HG02938 (cell line): ENCODE results near the gene RNFT2.

ENCODE experiments used
- ATAC-seq: cut with Tn5 transposase; IDR thresholded peaks from one replicate; pipeline ENCODE4 v1.9.1; 2021; ENCODE audit warnings: mild to moderate bottlenecking, moderate library complexity; ENCODE audit not compliant: unreplicated experiment

RNFT2 gene, protein sequence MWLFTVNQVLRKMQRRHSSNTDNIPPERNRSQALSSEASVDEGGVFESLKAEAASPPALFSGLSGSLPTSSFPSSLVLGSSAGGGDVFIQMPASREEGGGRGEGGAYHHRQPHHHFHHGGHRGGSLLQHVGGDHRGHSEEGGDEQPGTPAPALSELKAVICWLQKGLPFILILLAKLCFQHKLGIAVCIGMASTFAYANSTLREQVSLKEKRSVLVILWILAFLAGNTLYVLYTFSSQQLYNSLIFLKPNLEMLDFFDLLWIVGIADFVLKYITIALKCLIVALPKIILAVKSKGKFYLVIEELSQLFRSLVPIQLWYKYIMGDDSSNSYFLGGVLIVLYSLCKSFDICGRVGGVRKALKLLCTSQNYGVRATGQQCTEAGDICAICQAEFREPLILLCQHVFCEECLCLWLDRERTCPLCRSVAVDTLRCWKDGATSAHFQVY

DNA sequence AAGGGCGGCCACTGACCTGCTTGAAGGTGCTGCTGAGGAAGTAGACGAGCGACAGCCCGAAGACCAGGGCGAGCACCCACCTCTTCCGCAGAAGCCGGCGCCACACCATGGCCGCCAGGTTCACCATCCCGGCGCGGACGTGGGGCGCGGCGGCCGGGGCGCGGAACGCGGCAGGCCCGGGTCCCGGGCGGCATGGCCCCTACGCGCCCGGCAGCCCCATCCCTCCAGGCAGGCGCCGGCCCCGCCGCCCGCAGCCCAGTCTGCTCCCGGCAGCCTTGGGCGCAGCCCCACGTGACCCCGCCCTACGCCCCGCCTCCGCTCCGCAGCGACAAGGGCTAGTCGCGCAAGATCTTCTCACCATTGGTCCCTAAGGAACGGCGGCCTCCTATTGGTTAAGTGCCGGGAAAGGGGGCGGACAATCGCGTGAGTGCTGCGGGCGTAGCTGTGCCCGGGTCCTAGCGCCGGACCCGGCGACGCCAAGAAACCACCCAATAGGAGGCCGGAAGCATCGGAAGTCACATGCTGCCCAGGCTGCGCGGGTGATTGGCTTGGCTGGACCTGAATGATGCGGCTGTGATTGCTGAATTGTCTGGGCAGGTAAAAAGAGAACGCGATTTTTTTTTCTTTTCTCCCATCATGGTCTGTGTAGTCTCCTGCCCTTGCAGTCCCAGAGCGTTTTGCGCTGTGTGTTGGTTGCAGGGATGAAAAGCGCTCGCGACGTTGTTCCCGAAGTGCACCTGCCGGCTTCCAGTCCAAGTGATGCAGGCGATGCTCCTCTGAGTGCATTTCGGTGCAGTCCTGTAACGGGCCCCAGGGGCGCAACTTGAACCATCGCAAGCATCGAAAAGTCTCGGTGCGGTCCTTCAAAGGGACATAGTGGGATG lies at the start of gene RNFT2, which contains the start of gene SPRING1:
Gene RNFT2, plus strand, starts transcription at position 542 of the 884 bp plus-strand sequence. CDS start 2,183 bp downstream, outside the sequence.
Gene SPRING1, minus strand, starts transcription at position 296 of the 884 bp plus-strand sequence. Its CDS starts 169 bp downstream, at position 127.
- peak; percentile 99 for ATAC-seq

DNA sequence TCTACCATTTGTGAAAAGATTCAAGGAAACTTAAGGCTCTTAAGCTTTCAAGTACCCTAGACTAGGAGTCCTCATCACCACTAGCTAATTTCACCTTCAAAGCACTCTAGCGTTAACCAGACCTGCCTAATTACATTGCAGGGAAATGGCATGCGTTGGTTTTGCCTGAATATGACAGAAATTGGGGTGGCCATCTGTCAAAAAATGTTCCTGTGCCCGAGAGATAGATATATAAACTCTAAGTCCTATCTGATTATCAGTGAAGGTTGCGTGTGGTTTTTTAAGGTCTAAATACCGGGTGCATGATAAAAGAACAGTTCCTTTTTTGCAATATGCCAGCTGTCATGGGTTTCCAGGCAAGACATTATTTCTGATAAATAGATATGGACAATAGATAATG lies 48.6 kb upstream of the RNFT2 start:
- no peak for ATAC-seq

DNA sequence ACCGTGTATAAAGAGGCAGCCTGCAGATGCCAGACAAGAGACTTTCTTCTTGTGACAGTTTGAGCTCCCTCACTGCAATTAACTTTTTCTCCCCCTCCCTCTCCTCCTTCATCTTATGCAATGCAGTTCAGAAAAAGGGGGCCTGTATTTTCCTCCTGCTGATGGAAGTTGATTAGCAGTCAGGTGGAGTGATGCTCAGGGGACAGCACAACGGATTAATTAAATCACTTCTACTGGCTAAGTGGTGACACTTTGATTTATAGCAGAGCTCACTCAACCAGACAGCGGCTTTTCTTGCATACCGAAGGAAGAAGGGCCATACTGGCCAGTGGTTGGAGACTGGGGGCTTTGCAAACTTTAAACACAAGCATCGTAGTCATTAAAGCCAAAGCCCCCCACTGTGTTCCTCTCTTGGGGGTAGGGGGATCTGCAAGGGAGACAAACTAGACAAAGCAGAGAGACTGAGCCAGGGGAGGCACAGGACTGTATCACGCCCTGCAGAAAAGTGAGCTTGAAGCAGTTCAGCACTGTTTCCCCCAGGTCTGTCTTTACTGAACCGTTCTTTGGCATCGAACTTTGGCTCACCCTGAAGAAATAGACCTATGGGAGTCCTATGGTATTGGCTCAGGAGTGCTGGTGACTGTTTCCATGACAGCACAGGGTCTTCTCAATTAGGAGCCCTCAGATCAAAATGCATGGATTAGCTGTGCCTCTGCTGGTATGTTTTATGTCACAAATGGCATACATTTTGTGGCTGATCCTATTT lies 48.0 kb upstream of the RNFT2 start:
- no peak for ATAC-seq

DNA sequence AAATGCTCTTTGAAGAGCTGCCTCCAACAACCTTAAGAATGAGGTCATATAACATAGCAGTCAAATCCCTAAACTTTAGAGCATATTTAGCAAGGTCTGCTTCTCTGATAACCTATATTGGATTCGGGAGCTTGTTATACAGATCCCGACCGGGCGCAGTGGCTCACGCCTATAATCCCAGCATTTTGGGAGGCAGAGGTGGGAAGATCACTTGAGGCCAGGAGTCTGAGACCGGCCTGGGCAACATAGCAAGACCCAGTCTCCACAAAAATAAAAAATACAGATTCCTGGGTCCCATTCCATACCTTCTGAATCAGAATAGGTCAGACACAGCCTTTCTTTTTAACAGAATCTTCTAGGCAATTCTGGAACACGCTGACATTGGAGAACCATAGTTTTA lies 46.9 kb upstream of the RNFT2 start:
- no peak for ATAC-seq

DNA sequence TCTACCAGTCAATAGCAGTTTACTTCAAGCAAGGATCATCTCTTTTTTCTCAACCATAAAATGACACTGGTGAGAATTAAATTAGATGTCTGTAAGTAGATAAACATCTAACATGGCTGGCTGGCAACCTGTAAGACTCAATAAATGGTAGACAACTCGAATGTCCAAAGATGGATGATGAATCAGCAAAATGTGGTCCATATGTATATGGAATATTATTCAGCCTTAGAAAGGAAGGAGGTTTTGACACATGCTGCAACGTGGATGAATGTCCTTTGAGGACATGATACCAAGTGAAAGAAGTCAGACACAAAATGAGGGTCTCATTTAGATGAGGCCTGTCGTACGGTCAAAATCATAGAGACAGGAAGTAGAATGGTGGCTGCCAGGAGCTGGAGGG lies 46.5 kb upstream of the RNFT2 start:
- ATAC-seq, result no peak

DNA sequence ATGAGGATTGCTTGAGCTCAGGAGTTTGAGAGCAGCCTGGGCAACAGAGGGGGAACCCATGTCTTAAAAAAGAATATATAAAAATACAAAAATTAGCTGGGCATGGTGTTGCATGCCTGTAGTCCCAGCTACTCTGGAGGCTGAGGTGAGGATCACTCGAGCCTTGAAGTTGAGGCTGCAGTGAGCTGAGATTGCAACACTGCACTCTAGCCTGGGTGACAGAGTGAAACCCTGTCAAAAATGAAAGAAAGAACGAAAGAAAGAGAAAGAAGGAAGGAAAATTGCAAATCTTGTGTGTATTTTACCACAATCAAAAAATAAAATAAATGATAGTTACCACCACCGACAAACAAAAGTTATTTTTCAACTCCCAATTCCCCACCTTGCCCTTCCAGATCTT lies 45.5 kb upstream of the RNFT2 start:
- no peak for ATAC-seq

DNA sequence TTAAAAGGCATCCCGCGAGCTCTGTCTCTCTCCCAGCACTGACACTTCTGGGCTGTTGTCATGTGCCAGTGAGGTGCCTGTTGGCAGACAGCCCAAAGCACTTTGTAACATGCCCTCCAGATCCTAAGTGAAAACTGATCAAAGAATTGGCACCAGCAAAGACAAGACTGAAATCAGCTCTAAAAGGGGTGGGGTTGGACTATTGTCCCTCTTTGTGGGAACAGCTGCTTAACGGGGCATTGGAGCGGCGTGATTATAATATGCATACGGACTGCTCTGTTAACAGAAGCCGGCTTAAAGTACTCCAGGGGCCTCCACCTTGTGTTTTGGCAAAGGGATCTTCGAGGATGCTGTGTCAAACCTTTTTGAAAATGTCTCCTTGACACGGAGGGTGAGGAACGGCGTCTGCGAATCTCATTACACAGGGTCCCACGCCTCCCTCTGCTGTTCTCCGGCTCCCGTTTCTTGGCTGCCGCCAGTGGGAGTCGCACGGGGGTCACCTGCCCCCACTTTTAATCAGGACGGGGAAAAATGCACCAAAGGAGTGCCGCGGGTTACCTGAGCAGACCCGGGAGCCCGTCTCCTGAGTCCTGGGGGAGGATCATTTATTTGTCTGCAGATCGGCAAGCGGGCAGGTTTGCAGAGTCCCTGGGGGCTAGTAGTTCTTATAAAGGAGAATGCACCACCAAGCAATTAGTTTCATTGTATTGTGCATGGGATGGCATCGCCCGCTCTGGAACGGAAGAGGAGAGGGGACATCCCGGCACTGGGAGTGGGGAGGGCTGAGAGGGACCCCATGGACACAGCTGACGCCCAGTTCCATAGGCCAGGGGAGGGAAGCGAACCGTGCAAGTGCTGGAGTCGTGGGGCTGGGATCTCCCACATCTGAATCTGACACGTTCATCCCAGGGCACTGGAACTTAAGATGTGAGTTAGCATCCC lies 44.6 kb upstream of the RNFT2 start:
- ATAC-seq, result no peak

DNA sequence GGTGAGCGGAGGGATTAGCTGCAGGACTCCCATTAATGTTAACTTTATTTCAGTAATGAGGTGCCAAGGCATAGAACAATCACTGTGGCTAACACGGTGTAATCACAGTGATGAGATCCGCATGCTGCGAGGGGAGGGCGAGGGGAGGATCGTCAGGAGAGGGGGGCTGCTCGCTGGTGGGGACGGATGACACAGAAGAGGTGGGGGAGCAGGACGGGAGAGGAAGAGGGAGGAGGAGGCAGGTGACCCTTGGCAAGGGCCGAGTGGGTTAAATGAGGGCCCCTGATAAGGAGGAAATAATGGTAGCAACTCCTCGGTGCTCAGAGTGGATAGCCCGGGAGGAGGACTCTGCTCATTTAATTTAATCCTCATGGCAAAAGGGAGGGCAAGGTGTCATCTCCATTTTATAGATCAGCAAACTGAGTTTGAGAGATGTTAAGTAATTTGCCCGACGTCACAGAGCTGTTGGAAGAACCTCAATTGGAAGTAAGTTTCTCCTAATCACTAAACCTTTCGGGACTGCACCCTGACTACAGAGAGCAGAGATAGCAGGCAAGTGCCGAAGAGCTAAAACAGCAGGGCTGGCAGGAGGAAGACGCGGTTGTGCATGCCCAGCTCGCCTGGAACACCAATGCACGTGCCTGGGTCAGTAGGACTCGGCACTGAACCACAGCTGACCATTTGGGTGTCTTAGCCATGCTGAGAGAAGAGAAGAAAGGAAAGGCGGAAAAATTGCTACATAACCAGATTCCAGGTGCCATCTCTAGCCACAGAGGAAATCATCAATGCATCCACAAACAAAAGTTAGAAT lies 43.3 kb upstream of the RNFT2 start:
- ATAC-seq, result no peak

DNA sequence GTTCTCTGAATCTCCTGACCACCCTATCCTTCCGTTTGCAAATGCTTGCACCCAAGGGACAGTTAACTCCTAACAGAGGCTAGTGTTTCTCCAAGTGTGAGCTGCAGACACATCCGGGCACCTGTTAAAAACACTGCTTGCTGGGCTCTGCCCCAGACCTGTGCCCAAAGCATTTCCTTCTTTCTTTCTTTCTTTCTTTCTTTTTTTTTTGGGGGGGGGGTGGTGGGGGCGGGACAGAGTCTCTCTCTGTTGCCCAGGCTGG lies 42.7 kb upstream of the RNFT2 start:
- ATAC-seq, result no peak

DNA sequence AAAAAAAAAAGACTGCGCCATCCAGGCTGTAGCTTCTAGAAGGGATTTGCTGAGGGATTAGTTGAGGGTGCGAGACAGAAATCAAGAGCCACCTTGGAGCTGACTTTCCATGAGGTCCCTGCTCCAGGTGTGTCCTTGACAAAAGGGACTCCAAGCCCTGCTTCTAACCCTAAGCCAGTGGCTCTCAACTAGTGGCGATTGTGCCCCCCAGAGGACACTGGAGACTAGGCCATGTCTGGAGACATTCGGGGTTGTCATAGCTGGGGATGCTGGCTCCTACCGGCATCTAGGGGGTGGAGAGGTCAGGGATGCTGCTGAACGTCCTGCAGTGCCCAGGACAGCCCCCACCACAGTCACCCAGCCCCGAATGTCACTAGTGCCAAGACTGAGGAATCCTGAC lies 40.8 kb upstream of the RNFT2 start:
- no peak for ATAC-seq

DNA sequence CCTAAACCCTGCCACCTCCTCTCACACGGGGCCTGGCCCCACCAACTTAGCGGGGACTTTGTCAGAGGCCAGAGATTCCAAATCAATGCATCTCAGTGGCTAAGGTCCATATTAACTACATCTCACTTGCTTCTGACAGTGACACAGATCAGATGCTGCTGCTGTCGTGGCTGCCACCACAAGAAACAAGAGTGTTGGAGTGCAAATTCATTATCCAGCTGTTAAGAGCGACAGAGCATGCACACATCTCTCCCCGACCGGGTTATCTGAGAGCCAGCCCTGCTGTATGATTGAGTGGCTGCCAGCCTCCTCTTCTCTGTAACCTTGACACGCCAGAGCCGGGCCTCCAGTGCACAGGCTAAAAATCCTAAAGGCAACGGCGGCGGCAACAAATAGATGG lies 40.4 kb upstream of the RNFT2 start:
- ATAC-seq, result no peak

DNA sequence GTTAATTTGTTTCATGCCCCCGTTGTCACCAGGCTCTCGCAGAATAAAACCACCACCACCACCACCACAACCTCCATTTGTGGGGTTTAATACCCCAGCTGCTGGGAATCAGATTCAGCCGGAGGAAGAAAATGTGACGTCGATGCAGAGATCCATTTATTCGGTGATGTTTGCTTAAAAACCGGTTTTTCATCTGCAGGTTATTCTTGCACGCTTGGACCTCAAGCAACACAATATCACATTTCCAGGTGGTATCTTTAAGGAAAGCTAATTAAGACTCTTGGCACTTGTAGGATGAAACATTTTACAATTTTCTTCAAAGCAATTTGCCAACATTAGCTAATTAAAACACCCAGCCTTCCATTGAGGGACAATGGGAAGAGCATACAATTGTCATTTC lies 40.0 kb upstream of the RNFT2 start:
- ATAC-seq, result no peak

DNA sequence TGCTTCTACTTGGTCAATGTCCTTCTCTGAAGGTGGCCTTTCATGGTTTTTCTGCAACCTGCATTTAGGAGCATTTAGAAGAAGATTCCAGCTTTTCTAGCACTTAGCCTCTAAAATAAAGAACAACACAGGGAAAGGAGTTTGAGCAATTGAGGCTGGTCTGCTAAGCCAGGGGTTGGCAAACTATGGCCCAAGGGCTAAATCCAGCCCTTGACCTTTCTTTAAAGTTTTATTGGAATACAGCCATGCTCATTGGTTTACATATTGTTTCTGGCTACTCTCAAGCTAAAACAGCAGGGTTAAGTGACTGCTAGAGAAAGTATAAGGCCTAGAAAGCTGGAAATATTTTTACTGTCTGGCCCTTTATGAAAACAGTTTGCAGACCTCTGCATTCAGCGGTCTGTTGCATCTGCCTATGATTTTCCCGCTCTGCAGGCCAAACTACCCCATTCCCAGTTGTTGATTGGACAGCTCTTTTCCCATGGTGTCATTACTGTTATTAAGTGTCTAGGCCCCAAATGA lies 39.5 kb upstream of the RNFT2 start:
- ATAC-seq, result no peak

DNA sequence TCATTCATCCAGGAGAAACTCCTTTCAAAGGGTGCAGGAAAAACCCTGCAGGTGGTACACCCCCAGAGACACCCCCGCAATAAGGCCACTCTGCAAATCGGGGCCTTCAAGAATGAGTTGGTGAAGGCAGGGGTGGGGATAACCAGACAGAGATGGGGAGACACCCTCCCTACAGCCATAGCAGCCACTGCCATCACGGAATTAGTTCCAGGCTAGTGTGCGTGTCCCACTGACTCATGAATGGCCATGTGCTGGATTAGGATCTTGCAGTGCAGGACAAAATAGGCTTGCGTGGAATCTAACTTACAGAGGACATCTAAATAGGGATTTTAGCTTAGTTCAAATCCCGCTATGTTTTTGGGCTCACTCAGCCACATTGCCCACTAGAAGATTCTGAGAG lies 38.0 kb upstream of the RNFT2 start:
- ATAC-seq, result no peak

DNA sequence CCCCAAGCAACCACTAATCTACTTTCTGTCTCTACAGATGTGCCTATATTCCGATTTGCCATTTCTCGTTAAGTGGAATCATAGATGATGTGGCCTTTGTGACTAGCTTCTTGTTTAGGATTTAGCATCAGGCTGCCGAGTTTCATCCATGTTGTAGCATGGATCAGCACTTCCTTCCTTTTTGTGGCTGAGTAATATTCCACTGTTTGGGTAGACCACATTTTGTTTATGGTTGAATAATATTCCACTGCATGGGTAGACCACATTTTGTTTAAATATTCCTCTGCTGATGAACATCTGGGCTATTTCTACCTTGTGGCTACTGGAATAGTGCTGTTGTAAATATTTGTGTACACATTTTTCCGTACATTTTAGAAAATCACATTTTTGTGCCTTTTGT lies 36.7 kb upstream of the RNFT2 start:
- ATAC-seq, result no peak

DNA sequence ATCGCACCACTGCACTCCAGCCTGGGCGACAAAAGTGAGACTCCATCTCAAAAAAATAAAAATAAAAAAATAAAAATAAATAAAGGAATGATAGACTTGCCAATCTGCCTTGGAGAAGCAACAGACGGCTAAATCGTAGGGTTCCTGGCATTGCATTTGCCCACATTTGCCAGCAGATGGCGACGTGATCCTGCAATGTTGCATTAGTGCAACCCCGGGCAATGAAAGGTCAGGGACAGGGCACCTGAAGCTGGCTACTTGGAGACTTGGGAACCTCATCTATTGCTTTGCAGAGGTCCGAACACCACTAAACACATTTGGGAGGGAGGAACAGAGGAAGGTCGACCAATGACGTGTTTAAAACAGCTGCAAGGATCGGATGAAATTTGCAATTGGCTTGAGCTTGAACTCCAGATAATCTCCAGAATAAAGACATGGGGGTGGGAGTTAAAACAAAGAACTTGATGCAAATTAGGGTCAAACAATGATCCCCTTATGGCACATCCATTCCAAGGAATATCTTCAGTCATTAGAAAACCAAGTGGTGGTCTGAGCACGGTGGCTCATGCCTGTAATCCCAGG lies 34.8 kb upstream of the RNFT2 start:
- no peak for ATAC-seq

DNA sequence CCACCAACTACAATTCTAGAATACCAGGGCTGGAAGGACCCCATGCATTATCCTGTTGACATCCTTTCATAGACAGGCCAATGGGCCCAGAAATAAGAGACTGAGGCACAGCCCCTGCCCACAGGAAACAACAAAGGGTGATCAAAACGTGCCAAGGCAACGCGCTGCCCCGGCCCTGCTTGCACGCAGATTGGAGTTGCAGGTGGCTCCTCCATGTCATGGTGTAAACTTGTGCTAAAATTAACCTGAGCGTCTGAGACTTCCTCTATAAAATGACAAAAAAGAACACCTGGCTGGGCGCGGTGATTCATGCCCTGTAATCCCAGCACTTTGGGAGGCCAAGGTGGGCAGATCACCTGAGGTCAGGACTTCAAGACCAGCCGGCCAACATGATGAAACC lies 30.4 kb upstream of the RNFT2 start:
- no peak for ATAC-seq

DNA sequence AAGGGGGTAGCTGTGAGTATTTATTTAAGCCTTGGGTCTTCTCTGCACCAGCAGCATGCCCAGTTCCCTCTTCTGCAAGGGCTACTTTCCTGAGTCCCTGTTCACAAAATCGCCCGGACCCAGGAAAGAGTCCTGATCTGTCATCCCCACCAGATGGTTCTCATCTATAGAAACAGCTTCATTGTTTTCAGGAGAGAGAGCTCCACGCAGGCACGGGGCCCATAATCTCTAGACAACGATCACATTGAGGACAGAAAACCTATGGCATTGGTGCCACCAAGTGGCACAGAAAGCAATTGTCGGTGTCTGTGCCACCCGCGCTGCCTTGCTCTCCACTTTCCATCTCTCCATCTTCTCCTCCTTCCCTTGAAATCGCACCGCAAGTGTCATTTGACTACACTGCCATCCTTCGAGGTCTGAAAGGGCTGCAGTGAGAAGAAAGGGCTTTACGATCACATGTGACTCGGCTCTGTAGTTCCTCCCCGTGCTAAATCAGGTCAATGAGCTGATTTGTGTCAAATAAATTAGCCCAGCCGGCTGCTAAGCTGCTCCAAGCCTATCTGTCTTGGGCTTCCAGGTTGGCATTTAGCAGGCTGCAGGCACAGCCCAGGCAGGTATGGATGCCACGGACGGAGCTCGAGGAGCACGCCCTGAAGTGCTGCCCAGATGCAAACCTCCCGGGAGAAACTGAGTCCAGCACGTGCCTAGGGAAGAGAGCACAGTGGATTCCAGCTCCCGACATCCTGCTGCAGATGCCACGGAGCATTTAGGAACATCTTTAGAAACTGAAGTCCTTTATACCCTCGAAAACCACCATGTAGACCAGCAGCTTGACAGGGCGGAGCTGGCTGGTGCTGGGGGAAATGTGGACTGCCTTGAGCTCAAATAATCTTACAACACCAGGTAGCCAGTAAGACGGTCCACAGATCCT lies 29.0 kb upstream of the RNFT2 start:
- ATAC-seq, result no peak
